HG03196 (cell line): ENCODE measurements around the gene DNER.
"Not testable (repeated sequence)": the region's sequence is repeated elsewhere in the genome, so short reads cannot be mapped to it uniquely, and the experiment has no call there.

Experiments
- ATAC-seq: cut with Tn5 transposase; IDR thresholded peaks from one replicate; pipeline ENCODE4 v1.9.1; 2021; ENCODE audit not compliant: unreplicated experiment

The DNER gene

GRCh38 chr2:229346816-229347540 lies 367.4 kb downstream of the DNER start:
- ATAC-seq, result no peak

GRCh38 chr2:229344955-229345354 lies 369.4 kb downstream of the DNER start:
- no peak for ATAC-seq

DNA sequence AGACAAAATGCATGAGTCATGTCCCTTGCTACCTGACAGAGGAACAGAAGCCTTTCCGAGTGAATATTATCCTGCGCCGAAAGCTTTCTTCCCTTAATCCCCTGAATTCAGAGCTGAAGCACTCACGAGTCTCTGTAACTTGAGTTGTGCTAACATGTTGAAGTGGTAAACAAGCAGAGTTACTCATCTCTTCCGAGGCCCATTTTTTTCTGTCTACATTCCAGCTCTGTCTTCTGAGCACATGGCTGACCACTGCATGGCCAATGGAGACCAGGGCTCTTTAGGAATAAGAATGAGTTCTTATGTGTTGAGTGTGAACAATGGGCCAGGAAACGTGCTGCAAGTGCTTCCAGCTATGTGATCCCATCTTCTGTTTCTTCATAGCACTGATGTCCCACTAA lies 370.2 kb downstream of the DNER start:
- ATAC-seq, result no peak

DNA sequence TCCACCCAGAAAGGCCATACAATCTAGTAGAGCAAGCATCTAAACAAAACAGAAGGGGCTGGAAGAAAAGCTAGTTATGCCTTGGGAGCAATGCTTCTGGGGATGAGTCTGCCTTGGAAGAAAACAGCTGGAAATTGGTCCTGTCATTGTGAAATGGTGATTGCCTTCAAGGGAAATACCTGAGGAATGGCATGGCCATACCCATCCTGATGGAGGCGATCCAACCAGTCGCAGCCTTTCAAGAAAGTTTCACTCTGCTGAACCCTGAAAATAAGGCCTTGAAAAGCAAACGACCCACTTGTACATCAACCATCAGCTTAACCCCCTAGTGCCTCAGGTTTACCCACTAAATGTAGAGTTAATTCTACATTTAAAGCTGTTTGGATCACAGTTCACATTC lies 370.7 kb downstream of the DNER start:
- ATAC-seq, result no peak

DNA sequence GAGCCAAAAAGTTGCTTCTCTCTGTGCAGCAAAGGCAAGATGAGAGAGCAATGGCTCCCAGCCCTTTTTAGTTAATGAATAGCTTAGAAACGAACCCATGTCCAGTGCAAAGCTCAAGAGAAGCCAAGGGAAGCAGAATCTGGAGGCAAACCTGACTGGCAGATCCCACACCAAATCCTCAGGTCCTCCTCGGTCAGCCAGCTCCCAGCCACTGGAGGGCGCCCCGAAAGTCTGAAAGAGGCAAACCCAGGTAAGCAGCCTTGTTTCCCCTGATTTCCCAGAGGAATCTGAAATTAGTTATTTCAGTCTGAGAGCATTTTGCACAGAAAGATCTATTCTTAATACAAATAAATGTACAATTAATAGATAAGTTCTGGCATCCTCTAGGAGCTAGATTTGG lies 372.0 kb downstream of the DNER start:
- ATAC-seq, result no peak

DNA sequence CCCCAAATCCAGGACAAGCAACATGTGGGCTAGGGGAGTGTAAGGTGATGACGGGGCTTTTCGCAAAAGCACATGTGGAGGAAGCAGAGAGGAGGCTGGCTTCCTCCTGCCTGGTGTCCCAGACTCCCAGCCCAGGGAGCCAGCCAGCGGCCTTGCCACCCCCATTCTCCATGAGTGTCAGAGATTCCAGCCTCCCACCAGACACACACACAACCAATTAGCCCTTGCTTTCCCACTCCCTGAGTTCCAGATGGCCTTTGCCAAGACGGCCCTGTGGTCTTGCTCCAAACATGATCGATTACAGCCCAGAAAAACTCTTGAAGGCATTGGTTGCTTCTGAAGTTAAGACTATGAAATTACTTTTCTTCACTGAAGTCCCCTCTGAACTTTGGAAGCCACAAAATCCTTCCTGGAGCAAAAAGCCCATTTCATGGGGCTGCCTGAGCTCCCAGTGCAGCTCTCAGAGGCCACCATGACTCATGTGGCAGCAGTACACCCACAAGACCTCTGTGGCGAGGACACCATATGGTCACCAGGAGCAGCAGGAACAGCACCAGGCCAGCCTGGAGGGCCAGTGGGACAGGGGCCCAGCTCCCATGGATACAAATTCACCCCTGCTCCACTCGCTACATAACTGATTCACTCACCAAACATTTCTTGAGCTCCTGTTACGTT lies 374.1 kb downstream of the DNER start:
- no peak for ATAC-seq

DNA sequence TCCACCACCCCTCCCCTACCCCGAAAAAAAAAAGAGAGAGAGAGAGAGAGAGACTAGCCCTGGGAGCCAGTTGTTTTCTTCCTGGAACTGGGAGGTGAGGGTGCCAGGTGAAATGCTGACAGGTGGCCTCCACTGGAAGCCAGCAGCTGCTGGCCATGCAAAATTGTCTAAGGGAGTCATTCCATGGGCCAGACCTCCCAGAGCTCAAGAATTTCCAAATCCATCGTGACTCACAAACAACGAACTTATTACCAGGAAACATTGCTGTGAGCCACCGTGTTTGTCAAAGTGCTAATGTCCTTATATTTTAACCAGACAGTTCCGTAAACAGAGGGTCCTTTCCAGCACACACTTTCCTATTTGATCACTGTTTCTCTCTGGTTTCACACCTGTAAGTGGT lies 374.7 kb downstream of the DNER start:
- ATAC-seq, result no peak

- ATAC-seq, result not testable (repeated sequence)
These were observed 375.2 kb downstream of the DNER start for GRCh38 chr2:229339171-229339570.

- no peak for ATAC-seq
These were observed 378.4 kb downstream of the DNER start for GRCh38 chr2:229335877-229336346.

DNA sequence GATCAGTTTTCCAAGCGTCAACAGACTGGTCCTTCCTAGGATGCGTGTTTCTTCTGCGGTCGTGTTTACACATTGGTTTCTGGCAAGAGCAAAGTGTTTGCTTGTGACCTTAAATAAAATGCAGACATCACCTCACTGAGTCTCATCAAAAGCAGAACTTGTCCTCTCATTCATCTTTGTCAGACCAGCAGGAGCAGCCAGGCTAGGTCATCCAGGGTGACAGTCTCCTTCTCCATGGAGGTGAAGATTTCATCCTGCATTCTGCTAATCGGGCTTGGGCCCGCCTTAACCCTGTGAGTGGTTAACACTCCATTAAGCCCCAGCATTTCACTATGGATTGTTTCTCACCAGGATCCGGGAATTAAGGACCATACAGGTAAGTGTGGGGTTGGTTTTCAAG lies 379.0 kb downstream of the DNER start:
- no peak for ATAC-seq

DNA sequence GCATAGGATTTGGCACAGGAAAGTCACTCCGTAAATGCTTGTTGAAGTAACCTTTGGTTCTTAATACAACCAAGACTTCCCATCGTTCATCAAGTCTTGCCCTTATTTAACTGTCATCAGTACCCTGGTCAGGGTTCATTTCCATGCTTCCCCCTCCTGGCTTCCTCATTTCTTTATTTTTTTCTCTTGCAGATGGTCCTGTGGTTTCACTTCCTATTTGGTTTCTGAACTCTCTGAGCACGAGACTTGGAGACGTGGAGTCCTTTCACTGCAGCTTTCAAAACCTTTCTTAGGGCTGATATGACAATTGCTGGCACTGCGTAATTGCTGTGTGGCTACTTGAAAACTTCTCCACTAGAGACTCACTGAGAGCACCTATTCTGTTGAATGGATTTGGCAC lies 383.4 kb downstream of the DNER start:
- ATAC-seq, result no peak

DNA sequence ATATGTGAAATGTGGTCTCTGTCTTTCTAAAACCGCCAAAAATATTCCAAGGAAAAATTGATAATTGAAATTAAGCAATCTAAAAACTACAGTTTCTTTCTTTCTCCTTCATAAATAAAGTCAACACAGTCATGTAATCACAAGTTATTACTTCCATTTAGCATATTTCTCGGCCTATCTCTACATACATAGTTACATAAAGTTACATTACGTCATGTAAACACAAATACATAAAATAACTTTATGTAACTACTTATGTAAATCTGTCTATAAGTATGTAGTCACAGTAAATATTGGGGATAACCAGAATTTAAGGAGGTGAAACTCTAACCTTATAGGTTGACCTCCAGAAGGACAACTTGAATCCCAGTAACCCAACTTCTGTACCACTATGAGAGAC lies 394.8 kb downstream of the DNER start:
- ATAC-seq, result no peak

DNA sequence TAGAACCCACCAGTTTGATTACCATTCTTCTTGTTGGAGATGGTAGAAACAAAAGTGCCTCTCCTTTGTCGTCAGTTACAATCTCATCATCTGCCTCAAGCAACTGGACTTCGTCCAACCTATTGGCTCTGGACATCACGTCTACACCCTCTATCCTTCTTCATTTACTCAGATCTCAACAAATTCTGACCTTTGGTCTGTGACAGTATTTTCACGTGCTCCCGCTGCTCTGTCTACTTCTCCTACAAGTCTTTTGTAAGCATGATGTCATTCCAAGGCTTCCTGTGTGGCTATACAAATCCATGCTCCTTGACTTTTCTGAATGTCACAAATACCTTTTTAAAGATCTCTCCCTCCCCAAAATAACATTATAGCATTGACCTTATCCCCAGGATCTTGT lies 400.2 kb downstream of the DNER start:
- no peak for ATAC-seq

DNA sequence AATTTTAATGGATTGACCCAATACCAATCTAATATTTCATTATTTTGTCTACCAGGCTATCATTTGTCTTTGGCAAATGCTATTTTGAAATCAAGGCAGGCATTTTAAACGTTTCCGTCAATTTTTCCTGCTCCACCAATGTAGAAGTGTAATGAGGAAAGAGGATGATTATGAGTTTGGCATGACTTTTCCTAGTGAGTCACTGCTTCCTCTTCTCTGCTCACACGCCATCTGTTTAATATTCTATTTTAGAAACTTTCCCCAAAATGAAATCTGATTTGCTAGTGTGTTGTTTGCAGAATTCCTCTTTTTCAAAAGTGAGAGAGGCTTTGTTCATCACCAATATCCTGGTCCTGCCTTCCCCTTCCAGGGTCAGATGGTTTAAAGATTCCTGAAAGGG lies 400.8 kb downstream of the DNER start:
- ATAC-seq, result no peak
